GM12801 (cell line): ENCODE data around the gene CASQ2.

Experiments used
- TF ChIP-seq, protein P1 (sequence below): IDR thresholded peaks from one replicate; pipeline ENCODE4 v1.5.1; 2011; ENCODE audit warnings: control low read depth; ENCODE audit not compliant: insufficient read length; ENCODE audit errors: extremely low read depth

The CASQ2 gene

DNA sequence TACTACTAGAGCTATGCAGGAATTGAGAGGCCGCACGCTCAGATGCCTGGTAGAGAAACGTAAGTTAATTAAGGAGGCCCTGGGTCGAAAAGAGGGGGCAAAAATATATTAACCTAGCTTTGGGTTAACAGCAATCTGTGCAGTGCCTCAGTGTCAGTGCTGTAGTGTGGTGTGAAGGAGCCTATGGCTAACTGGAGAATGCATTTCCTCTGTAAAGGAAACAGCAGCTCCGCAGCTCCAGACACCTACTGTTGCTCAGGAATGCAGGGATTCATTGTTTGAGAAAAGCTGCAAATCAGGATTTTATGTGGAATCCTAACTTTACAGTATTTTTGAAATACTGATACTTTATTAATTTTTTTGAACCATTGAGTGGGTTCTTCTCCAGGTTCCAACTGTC, 108.4 kb downstream of the CASQ2 start:
- TF ChIP-seq, protein P1, sequence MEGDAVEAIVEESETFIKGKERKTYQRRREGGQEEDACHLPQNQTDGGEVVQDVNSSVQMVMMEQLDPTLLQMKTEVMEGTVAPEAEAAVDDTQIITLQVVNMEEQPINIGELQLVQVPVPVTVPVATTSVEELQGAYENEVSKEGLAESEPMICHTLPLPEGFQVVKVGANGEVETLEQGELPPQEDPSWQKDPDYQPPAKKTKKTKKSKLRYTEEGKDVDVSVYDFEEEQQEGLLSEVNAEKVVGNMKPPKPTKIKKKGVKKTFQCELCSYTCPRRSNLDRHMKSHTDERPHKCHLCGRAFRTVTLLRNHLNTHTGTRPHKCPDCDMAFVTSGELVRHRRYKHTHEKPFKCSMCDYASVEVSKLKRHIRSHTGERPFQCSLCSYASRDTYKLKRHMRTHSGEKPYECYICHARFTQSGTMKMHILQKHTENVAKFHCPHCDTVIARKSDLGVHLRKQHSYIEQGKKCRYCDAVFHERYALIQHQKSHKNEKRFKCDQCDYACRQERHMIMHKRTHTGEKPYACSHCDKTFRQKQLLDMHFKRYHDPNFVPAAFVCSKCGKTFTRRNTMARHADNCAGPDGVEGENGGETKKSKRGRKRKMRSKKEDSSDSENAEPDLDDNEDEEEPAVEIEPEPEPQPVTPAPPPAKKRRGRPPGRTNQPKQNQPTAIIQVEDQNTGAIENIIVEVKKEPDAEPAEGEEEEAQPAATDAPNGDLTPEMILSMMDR = no peak

DNA sequence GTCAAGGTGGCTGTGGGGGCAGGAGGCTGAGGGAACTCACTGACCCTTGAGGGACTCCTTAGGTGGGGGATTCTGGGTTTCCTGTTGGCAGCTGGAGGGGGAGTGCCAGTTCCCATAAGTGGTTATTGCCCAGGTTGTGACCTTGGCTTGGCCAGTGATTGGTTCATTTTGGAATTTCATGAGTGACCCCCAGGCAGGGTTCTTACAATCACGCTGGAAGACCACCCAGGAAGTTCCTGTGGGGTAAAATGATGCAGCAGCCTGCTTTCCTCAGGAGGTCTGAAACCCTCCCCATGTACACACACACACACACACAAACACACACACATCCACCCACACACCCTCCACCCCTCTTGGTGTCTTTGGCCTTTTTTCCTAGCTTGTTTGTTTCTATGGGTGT, 109.9 kb downstream of the CASQ2 start:
- TF ChIP-seq, protein P1 = no peak

DNA sequence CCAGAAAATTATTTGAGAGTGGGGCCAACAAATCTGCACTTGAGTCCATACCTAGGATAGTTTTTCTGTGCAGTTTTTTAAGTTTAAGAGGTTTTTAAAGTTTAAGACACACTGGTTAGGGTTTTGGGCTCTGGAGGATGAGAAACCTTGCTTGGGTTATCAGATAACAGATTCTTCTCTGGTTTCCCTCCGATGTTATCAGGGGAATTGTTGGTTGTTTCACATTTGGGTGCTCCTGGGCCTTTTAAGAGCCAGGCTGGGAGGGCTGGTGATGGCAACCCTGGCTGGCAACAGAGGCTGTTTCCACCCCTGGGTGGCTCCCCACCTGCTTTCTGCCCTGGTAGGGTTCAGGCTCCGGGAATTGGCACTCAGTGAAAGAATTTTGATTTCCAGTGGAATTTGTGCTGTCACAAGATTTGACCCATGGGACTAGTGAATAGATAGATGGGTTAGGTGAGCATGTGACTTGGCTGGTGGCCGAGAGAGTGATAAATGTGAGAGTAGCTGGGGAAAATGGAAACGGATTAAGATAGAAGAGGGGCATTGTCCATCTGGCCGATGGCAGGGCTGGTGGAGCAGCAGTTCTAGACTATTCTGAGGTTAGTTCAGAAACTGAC, 111.9 kb downstream of the CASQ2 start:
- TF ChIP-seq, protein P1 = no peak

DNA sequence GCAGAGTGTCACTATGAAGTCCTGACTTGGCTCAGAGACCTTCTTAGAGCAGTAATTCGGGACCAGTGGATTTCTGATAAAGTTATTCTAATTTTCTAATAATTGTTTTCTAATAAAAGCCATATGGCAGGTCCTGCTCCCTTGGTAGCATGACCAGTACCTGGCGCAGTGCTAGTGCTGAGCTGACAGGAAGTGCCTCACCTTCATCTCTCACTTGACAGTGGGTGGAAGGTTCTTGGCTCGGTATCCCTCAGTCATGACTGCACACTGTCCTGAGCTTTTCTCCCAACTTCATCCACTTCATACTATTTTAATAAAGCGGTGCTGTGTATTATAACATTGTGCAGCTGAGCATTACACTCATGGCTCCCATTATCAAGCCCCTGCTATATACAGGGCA, 112.6 kb downstream of the CASQ2 start:
- TF ChIP-seq, protein P1 = no peak

DNA sequence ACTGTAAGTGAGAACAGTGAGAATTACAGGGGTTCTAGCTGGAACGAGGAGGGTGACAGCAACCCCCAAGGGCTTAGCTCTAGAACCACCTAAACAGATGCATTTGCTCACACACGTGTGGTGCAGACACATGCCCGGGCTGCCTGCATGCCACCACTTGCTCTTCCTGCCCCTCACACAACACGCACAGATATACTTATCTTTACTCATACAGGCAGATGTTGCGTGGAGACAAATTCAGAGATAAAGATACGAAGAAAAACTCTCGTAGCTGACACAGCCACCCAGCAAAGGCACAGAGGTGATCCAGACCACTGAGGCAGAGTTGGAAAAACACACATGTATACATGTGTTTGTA, 113.2 kb downstream of the CASQ2 start:
- TF ChIP-seq, protein P1 = no peak

DNA sequence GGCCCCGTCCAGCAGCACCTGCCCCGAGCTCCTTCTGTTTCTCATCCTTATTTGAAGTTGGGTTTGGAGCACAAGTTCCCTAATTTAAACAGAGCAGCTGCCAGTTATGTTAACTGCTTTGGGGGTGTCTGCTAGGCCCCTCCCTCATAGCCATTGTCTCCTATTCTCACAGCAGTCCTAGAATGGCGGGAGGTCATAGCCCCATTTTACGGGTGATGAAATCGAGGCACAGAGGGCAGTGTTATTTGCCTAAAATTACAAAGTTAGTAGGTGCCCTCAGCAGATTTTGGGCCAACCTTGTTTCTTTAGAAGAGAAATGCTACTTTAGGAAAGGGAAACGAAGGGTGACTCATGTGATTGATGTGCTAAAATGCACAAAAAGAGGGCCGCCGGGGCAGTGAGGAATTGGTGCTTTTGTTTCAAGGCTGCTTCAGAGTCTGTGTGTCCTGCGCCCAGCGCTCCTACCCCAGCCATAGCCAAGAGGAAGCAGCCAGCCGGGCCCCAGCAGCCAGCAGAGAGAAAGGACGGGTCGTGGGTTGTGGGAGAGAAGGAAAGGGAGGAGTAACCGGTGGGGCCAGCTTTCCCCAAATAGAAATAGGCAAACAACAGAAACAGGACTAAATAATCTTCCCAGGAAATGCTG, 113.7 kb downstream of the CASQ2 start:
- TF ChIP-seq, protein P1 = no peak

DNA sequence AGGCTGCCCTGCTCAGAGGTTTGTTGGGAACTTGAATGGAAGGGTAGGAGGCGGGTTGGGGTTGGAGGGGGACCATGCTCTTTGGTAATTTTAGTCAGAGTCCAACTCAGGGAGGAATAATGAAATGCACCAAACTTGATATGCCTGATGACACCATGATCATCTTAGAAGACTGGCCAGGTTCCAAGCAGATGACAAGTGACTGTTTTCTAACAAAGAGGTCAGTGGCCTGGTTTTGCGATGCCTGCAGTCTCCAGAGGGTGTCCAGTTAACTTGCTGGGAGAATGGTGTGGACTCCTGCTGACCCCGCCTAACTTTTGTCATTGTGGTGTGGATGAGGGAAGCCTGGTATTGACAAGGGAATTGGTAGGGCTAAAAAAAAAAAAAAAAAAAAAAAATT, 114.4 kb downstream of the CASQ2 start:
- TF ChIP-seq, protein P1 = no peak
